CD14-positive monocyte (primary cell): Measurements from ENCODE around the gene CAV2. TPM values are rescaled to one million over a fixed set of nuclear protein-coding genes. Genes with fewer than 3 reads are reported as not detected.

Experiments
- DNase-seq, 3 donors: peaks; one replicate each; pipeline ENCODE4 v3.0.0-alpha.2; 2011 to 2022
- H2AFZ ChIP-seq: 2 replicates; pipeline ENCODE4 v1.6.0; 2012; ENCODE audit warnings: mild to moderate bottlenecking, low read depth, low read length, inconsistent platforms; ENCODE audit not compliant: insufficient read depth, poor library complexity, severe bottlenecking
- H3K27ac ChIP-seq, 2 donors: 1 replicate in 1 of 2; 2 replicates in 1 of 2; pipeline ENCODE4 v1.5.1; 2012 to 2013; ENCODE audit warnings: low read length in 2 of 2, control low read depth in 1 of 2, inconsistent platforms in 1 of 2, low read depth in 1 of 2, mild to moderate bottlenecking in 1 of 2
- H3K27me3 ChIP-seq, 2 donors: one replicate each; pipeline versions ENCODE4 v1.6.0 to v1.6.1; 2011 to 2013; ENCODE audit warnings: low read length in 2 of 2; ENCODE audit not compliant: control insufficient read depth in 2 of 2, insufficient read depth in 2 of 2
- H3K36me3 ChIP-seq, 2 donors: replicated peaks in 1 of 2; 1 replicate in 1 of 2; 2 replicates in 1 of 2; pipeline versions ENCODE4 v1.5.1 to v1.6.1; 2012 to 2013; ENCODE audit warnings: low read length in 2 of 2, control low read depth in 1 of 2, inconsistent platforms in 1 of 2, mild to moderate bottlenecking in 1 of 2; ENCODE audit not compliant: insufficient read depth in 2 of 2, control insufficient read depth in 1 of 2
- H3K4me1 ChIP-seq, 2 donors: 1 replicate in 1 of 2; 2 replicates in 1 of 2; pipeline versions ENCODE4 v1.5.1 to v1.6.1; 2012 to 2013; ENCODE audit warnings: low read length in 2 of 2, control low read depth in 1 of 2, inconsistent platforms in 1 of 2, mild to moderate bottlenecking in 1 of 2, moderate library complexity in 1 of 2; ENCODE audit not compliant: insufficient read depth in 2 of 2, control insufficient read depth in 1 of 2
- H3K4me2 ChIP-seq: replicated peaks from 2 replicates; pipeline ENCODE3; 2012; ENCODE audit warnings: low read length, moderate library complexity, mild to moderate bottlenecking; ENCODE audit not compliant: poor library complexity, severe bottlenecking; ENCODE audit errors: extremely low read depth
- H3K4me3 ChIP-seq, 3 experiments: fragments of 200-600 bp in 1 of 3; sonication (generic) in 1 of 3; replicated peaks in 1 of 3; 1 replicate in 2 of 3; 2 replicates in 1 of 3; pipeline ENCODE4 v1.5.1; 2011 to 2013; ENCODE audit warnings: low read length in 3 of 3, mild to moderate bottlenecking in 3 of 3, control low read depth in 2 of 3, low read depth in 2 of 3, inconsistent platforms in 1 of 3, moderate library complexity in 1 of 3
- H3K79me2 ChIP-seq: 2 replicates; pipeline ENCODE4 v1.6.0; 2012; ENCODE audit warnings: mild to moderate bottlenecking, control low read depth, inconsistent platforms, low read length, moderate library complexity; ENCODE audit not compliant: insufficient read depth
- H3K9ac ChIP-seq: 2 replicates; pipeline ENCODE4 v1.6.0; 2017; ENCODE audit warnings: low read length, mild to moderate bottlenecking; ENCODE audit not compliant: insufficient read depth, poor library complexity, severe bottlenecking
- H3K9me3 ChIP-seq, 2 donors: replicated peaks in 1 of 2; 1 replicate in 1 of 2; 2 replicates in 1 of 2; pipeline versions ENCODE4 v1.5.1 to v1.6.1; 2012 to 2013; ENCODE audit warnings: low read length in 2 of 2, control low read depth in 1 of 2; ENCODE audit not compliant: control insufficient read depth in 1 of 2, insufficient read depth in 1 of 2
- H4K20me1 ChIP-seq: 2 replicates; pipeline ENCODE4 v1.6.0; 2012; ENCODE audit warnings: mild to moderate bottlenecking, low read length, control low read depth, moderate library complexity; ENCODE audit not compliant: insufficient read depth
- H3K27ac Mint-ChIP-seq, 7 donors: one replicate each; pipeline ENCODE4 v1.8.0; 2020; ENCODE audit warnings: mild to moderate bottlenecking in 7 of 7, mixed read lengths in 7 of 7, moderate library complexity in 6 of 7, inconsistent platforms in 2 of 7
- H3K27me3 Mint-ChIP-seq, 3 donors: one replicate each; pipeline ENCODE4 v1.8.0; 2021 to 2022; ENCODE audit warnings: low read depth in 3 of 3, mild to moderate bottlenecking in 3 of 3, mixed read lengths in 3 of 3, moderate library complexity in 3 of 3, inconsistent platforms in 1 of 3
- H3K36me3 Mint-ChIP-seq, 2 donors: one replicate each; pipeline ENCODE4 v1.8.0; 2020; ENCODE audit warnings: mixed read lengths in 2 of 2, inconsistent platforms in 1 of 2, mild to moderate bottlenecking in 1 of 2
- H3K4me1 Mint-ChIP-seq: one replicate; pipeline ENCODE4 v1.8.0; 2020; ENCODE audit warnings: mild to moderate bottlenecking, mixed read lengths
- H3K4me3 Mint-ChIP-seq, 2 donors: one replicate each; pipeline ENCODE4 v1.8.0; 2020; ENCODE audit warnings: mild to moderate bottlenecking in 2 of 2, mixed read lengths in 2 of 2, moderate library complexity in 1 of 2
- H3K9me3 Mint-ChIP-seq, 7 donors: one replicate each; pipeline ENCODE4 v1.8.0; 2020 to 2022; ENCODE audit warnings: mixed read lengths in 7 of 7, mild to moderate bottlenecking in 6 of 7, moderate library complexity in 6 of 7, inconsistent platforms in 2 of 7
- WGBS: methylation state at CpG from one replicate; pipeline ENCODE4 v1.1.5; 2013; ENCODE audit warnings: missing lambda C conversion rate; ENCODE audit not compliant: insufficient coverage; 5-methylcytosine and 5-hydroxymethylcytosine counted together
- intact Hi-C, 2 donors: fragments of 100-400 bp; cut with micrococcal nuclease; formaldehyde crosslinking; loops; one replicate each; pipeline versions ENCODE4 v1.15.0 to v1.15.1; 2023
- polyA plus RNA-seq, 3 donors: library from polyadenylated mRNA; depleted of rRNA in 1 of 3; unstranded in 2 of 3; stranded (reverse) in 1 of 3; fragments of 300-500 nt in 2 of 3; fragments of >200 nt in 1 of 3; fragmentation: Illumina TruSeq in 2 of 3; gene quantifications; 1 replicate in 2 of 3; 2 replicates in 1 of 3; pipeline ENCODE4 v1.2.3, GENCODE V29; 2012 to 2021
- TF ChIP-seq, protein P1 (sequence below): fragments of 200-600 bp; IDR thresholded peaks from one replicate; pipeline ENCODE4 v1.8.0; 2022; ENCODE audit warnings: antibody characterized with exemption, mild to moderate bottlenecking

Gene CAV2
- polyA plus RNA-seq, 3 donors: 0.19 TPM; not detected in 2

DNA sequence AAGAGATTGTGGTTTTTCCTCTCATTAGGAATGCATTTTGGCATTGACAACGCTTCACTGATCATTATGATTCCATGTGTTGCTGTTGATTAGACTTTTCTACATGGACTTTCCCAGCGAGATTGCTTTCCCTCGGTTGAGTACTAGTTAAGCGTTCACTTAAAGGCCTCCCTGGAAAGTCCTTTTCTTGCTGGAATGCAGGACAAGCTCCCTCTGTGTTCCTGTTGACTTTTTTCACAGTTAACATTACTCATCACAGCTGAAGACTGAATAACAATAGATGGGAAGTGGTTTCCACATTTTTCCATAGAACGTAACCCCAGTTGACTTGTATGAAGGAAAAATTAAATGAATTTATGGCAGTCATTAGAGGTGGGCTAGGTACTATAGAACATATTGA is 22.7 kb downstream of the CAV2 start:
- Histone ChIP-seq H4K20me1 (no peaks in the 10 kb centered on the region), H3K79me2 (no peaks in the 10 kb centered on the region), H2AFZ (no peak overlapping the region), H3K36me3 (no peaks in the 10 kb centered on the region), H3K27ac (no peak overlapping the region), H3K9ac (no peak overlapping the region), H3K4me3 (no peak overlapping the region), H3K4me2 (no peak overlapping the region), H3K4me1 (peaks cover 22 to 26% of the 10 kb centered on the region in 2 donors), H3K27me3 (peaks cover 45 to 53% of the 10 kb centered on the region in 2 donors), H3K9me3 (peaks cover 3 to 13% of the 10 kb centered on the region in 2 donors)
- Mint-ChIP-seq H3K4me1 (peaks cover 23% of the 10 kb centered on the region), H3K27ac (no peak overlapping the region), H3K27me3 (peaks cover 48 to 56% (median 56%) of the 10 kb centered on the region in 3 donors), H3K9me3 (peaks cover 0 to 12% (median 10%) of the 10 kb centered on the region in 7 donors), H3K4me3 (peak overlapping the region in 1 of 2 donors; percentile 15), H3K36me3 (peaks cover 2 to 7% of the 10 kb centered on the region in 2 donors)
- TF ChIP-seq, protein P1, sequence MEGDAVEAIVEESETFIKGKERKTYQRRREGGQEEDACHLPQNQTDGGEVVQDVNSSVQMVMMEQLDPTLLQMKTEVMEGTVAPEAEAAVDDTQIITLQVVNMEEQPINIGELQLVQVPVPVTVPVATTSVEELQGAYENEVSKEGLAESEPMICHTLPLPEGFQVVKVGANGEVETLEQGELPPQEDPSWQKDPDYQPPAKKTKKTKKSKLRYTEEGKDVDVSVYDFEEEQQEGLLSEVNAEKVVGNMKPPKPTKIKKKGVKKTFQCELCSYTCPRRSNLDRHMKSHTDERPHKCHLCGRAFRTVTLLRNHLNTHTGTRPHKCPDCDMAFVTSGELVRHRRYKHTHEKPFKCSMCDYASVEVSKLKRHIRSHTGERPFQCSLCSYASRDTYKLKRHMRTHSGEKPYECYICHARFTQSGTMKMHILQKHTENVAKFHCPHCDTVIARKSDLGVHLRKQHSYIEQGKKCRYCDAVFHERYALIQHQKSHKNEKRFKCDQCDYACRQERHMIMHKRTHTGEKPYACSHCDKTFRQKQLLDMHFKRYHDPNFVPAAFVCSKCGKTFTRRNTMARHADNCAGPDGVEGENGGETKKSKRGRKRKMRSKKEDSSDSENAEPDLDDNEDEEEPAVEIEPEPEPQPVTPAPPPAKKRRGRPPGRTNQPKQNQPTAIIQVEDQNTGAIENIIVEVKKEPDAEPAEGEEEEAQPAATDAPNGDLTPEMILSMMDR: no peak
- WGBS: 100% methylated on average over 2 of the region's 5 CpGs
- no peak for DNase-seq
- intact Hi-C loops: no loop called here

DNA sequence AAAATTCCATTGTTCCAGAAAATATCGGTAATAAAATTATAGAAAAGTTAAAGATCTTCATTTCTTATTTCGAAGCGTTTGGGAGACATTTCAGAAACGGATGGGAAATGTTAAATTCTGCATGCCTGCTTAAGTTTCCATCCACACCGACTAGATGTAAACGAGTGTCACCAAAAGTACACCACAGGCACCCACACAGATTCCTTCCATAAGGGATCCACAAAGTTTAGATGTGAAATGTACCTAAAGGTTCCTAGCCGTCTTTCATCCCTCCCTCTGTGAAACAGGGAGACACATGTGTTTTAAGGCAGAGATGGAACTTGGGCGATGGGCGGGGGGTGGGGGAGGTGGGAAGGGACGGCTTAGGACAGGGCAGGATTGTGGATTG is 24.7 kb downstream of the CAV2 start:
- Histone ChIP-seq H4K20me1 (no peaks in the 10 kb centered on the region), H3K9ac (no peak overlapping the region), H3K27ac (no peak overlapping the region), H2AFZ (no peak overlapping the region), H3K27me3 (peaks cover 51 to 61% of the 10 kb centered on the region in 2 donors), H3K79me2 (no peaks in the 10 kb centered on the region), H3K9me3 (peaks cover 3 to 13% of the 10 kb centered on the region in 2 donors), H3K36me3 (no peaks in the 10 kb centered on the region), H3K4me2 (no peak overlapping the region), H3K4me1 (peaks cover 22 to 26% of the 10 kb centered on the region in 2 donors), H3K4me3 (no peak overlapping the region)
- no peak for DNase-seq
- H3K4me1 Mint-ChIP-seq: peaks cover 23% of the 10 kb centered on the region
- intact Hi-C loops: no loop called here
- H3K4me3 Mint-ChIP-seq: peak overlapping the region in 1 of 2 donors; percentile 68
- TF ChIP-seq, protein P1: no peak
- H3K27ac Mint-ChIP-seq: no peak overlapping the region
- peaks cover 2 to 7% of the 10 kb centered on the region in 2 donors for H3K36me3 Mint-ChIP-seq
- WGBS: no CpG with 5 or more reads among the region's 10 CpGs
- H3K9me3 Mint-ChIP-seq: peaks cover 0 to 12% (median 10%) of the 10 kb centered on the region in 7 donors
- H3K27me3 Mint-ChIP-seq: peaks cover 59 to 65% (median 63%) of the 10 kb centered on the region in 3 donors
